ENCODE measurements around the gene ZFYVE28.

DNA sequence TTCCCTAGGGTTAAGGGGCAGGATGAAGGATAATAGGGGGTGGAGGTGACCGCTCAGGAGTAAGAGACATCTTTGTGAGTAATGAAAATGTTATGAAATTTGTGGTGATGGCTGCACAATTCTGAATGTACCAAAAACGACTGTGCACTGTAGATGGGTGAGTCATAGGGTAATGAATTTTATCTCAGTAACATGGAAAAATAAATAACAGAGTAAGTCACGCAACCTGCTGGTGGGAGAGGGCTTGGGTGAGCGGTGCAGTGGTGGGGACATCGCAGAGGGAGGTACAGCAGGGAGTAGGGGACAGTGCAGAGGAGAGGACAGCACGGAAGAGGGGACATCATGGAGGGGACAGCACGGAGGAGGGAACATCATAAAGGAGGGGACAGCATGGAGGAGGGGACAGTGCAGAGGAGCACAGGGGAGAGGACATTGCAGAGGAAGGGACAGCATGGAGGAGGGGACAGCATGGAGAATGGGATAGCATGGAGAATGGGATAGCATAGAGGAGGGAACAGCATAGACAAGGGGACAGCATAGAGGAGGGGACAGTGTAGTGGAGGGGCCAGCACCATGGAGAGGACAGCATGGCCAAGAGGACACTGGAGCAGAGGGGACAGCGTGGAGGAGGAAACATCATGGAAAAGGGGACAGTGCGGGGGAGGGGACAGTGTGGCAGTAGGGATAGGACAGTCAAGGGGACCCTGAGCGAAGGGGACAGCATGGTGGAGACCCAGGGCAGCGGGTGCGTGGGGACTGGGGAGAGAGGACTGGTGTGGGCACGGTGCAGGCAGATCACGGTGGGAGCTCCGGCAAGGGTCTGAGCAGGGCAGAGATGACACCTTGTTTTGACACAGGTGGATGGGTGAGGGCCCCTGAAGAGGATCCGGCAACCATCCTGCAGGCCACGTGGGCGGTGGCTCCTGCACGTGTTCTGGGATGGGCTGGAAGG, 88.1 kb downstream of the ZFYVE28 start:
- TF ChIP-seq CTCF (IDR thresholded peaks at IDR 0.05), result no peak
- TF ChIP-seq POLR2A (IDR thresholded peaks at IDR 0.05), result no peak

Data from ovary (tissue), 3 donors.